HepG2 (cell line): Measurements from ENCODE around the gene SEC14L5. TPM values are rescaled to one million over a fixed set of nuclear protein-coding genes. Genes with fewer than 3 reads are reported as not detected.
A peak's percentile ranks its signal among the peaks of the same experiment; 100 is the strongest.

ENCODE experiments used
- GATAD1 ChIP-seq: IDR thresholded peaks from 2 replicates; pipeline ENCODE4 v1.6.1; 2016; ENCODE audit warnings: missing genetic modification reagents, missing compliant biosample characterization
- KDM2A ChIP-seq: sonication (generic); formaldehyde crosslinking; IDR thresholded peaks from 2 replicates; pipeline ENCODE4 v1.4.0; 2020; ENCODE audit warnings: low read depth, missing genetic modification reagents, borderline replicate concordance
- KLF12 ChIP-seq: sonication (generic); formaldehyde crosslinking; IDR thresholded peaks from 2 replicates; pipeline ENCODE4 v1.4.0; 2020; ENCODE audit warnings: missing genetic modification reagents, borderline replicate concordance
- ZBTB7B ChIP-seq: sonication (generic); formaldehyde crosslinking; IDR thresholded peaks from 2 replicates; pipeline ENCODE4 v1.4.0; 2020; ENCODE audit warnings: missing genetic modification reagents
- ZNF263 ChIP-seq: sonication (generic); formaldehyde crosslinking; IDR thresholded peaks from 2 replicates; pipeline ENCODE4 v1.4.0; 2020; ENCODE audit warnings: missing genetic modification reagents
- ZNF30 ChIP-seq: sonication (generic); formaldehyde crosslinking; IDR thresholded peaks from 2 replicates; pipeline ENCODE4 v1.5.0; 2020; ENCODE audit warnings: mild to moderate bottlenecking, missing genetic modification reagents
- ZNF329 ChIP-seq: sonication (generic); formaldehyde crosslinking; IDR thresholded peaks from 2 replicates; pipeline ENCODE4 v1.9.0; 2021; ENCODE audit warnings: low read depth, mild to moderate bottlenecking, missing genetic modification reagents
- ZNF660 ChIP-seq: sonication (generic); formaldehyde crosslinking; IDR thresholded peaks from 2 replicates; pipeline ENCODE4 v1.5.1; 2020; ENCODE audit warnings: mild to moderate bottlenecking, low read depth, missing genetic modification reagents, borderline replicate concordance
- ZSCAN31 ChIP-seq: sonication (generic); formaldehyde crosslinking; IDR thresholded peaks from 2 replicates; pipeline ENCODE4 v1.5.0; 2020; ENCODE audit warnings: low read depth, mild to moderate bottlenecking, missing genetic modification reagents
- polyA plus RNA-seq, 8 experiments: library from polyadenylated mRNA; depleted of rRNA in 3 of 8; stranded (reverse) in 7 of 8; unstranded in 1 of 8; fragments of >200 nt; fragmentation: Illumina TruSeq in 4 of 8; extraction: Trizol in 4 of 8; gene quantifications; 2 replicates each; pipeline versions ENCODE4 v1.2.1 to v1.2.3, GENCODE V29; 2011 to 2016; ENCODE audit warnings: low read depth in 4 of 8, missing spikeins in 1 of 8, mixed read lengths in 1 of 8; ENCODE audit not compliant: insufficient read depth in 1 of 8
- total RNA-seq, 5 experiments: library from RNA; depleted of rRNA; stranded (reverse); fragments of >200 nt; fragmentation: Illumina TruSeq; extraction: Trizol; gene quantifications; 2 replicates each; pipeline ENCODE4 v1.2.3, GENCODE V29; 2016; ENCODE audit warnings: low read depth in 1 of 5
- TF ChIP-seq, protein P1 (sequence below): sonication (generic); formaldehyde crosslinking; IDR thresholded peaks from 2 replicates; pipeline ENCODE4 v1.4.0; 2020; ENCODE audit warnings: low read depth, mild to moderate bottlenecking, missing genetic modification reagents
- TF ChIP-seq, protein P2 (sequence below): sonication (generic); formaldehyde crosslinking; IDR thresholded peaks from 2 replicates; pipeline ENCODE4 v1.9.0; 2022; ENCODE audit warnings: missing genetic modification reagents, mild to moderate bottlenecking, borderline replicate concordance
- TF ChIP-seq, protein P3 (sequence below): sonication (generic); formaldehyde crosslinking; IDR thresholded peaks from 2 replicates; pipeline ENCODE4 v1.5.0; 2020; ENCODE audit warnings: mild to moderate bottlenecking, missing genetic modification reagents
- TF ChIP-seq, protein P4 (sequence below): sonication (generic); formaldehyde crosslinking; IDR thresholded peaks from 2 replicates; pipeline ENCODE4 v1.5.0; 2020; ENCODE audit warnings: mild to moderate bottlenecking, missing genetic modification reagents, borderline replicate concordance

SEC14L5 gene
- total and polyA plus RNA-seq, 2 of the 13 experiments (the other 11 are each of a cell fraction or from before 2014, with no cell fraction given), result 0.40 to 0.42 TPM

DNA sequence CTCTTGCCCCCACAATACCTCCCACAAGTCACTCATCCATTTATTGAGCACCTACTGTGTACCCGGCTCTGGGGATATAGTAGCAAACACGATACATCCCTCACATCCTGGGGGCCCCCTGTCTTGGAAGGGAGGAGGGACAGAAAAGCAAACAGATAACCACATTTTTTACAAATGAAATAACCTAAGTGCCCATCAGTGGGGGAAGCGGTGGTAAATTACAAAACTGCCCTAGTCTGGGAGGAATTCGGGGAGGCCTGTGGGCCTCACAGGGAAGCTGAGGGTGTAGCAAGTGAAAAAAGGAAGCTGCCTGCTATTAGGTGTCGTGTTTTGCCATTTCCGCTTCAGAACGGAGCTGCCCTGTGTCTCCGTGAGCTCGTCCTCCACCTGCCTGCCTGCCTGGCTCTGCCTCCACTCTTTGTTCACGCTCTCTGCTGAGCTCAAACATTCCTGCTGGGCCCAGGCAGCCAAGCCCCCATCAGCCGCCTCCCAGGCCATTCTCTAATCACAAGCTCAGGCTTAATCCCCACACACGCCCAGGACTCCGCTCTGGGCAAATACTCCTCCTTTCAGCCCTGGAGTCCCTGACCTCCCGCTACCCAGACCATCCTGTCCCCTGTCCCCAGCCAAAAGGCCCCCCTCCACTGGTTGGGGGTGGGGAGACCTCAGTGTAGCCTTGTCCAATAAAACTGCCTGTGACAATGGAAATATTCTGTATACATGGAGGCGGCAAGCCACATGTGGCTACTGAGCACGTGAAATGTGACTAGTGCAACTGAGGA lies 10.2 kb upstream of the SEC14L5 start (continued):
- TF ChIP-seq, protein P1, sequence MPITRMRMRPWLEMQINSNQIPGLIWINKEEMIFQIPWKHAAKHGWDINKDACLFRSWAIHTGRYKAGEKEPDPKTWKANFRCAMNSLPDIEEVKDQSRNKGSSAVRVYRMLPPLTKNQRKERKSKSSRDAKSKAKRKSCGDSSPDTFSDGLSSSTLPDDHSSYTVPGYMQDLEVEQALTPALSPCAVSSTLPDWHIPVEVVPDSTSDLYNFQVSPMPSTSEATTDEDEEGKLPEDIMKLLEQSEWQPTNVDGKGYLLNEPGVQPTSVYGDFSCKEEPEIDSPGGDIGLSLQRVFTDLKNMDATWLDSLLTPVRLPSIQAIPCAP (CRISPR knock-in tag), result no peak
- TF ChIP-seq ZSCAN31 (CRISPR knock-in tag) (peak; percentile 64), GATAD1 (CRISPR knock-in tag) (0 out of 2 replicates have a peak, but pooled peaks have one; percentile 31), KDM2A (peak; percentile 21; the same call in 1 of the 2 replicates), KLF12 (no peak), ZNF660 (no peak), ZNF263 (CRISPR knock-in tag) (peak; percentile 82), ZNF329 (CRISPR knock-in tag) (no peak), ZBTB7B (CRISPR knock-in tag) (peak; percentile 77), ZNF30 (CRISPR knock-in tag) (no peak)
- TF ChIP-seq, protein P2, sequence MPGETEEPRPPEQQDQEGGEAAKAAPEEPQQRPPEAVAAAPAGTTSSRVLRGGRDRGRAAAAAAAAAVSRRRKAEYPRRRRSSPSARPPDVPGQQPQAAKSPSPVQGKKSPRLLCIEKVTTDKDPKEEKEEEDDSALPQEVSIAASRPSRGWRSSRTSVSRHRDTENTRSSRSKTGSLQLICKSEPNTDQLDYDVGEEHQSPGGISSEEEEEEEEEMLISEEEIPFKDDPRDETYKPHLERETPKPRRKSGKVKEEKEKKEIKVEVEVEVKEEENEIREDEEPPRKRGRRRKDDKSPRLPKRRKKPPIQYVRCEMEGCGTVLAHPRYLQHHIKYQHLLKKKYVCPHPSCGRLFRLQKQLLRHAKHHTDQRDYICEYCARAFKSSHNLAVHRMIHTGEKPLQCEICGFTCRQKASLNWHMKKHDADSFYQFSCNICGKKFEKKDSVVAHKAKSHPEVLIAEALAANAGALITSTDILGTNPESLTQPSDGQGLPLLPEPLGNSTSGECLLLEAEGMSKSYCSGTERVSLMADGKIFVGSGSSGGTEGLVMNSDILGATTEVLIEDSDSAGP (CRISPR knock-in tag), result peak; percentile 49; the same call in 1 of the 2 replicates
- TF ChIP-seq, protein P3, sequence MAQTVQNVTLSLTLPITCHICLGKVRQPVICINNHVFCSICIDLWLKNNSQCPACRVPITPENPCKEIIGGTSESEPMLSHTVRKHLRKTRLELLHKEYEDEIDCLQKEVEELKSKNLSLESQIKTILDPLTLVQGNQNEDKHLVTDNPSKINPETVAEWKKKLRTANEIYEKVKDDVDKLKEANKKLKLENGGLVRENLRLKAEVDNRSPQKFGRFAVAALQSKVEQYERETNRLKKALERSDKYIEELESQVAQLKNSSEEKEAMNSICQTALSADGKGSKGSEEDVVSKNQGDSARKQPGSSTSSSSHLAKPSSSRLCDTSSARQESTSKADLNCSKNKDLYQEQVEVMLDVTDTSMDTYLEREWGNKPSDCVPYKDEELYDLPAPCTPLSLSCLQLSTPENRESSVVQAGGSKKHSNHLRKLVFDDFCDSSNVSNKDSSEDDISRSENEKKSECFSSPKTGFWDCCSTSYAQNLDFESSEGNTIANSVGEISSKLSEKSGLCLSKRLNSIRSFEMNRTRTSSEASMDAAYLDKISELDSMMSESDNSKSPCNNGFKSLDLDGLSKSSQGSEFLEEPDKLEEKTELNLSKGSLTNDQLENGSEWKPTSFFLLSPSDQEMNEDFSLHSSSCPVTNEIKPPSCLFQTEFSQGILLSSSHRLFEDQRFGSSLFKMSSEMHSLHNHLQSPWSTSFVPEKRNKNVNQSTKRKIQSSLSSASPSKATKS (CRISPR knock-in tag), result no peak
- TF ChIP-seq, protein P4, sequence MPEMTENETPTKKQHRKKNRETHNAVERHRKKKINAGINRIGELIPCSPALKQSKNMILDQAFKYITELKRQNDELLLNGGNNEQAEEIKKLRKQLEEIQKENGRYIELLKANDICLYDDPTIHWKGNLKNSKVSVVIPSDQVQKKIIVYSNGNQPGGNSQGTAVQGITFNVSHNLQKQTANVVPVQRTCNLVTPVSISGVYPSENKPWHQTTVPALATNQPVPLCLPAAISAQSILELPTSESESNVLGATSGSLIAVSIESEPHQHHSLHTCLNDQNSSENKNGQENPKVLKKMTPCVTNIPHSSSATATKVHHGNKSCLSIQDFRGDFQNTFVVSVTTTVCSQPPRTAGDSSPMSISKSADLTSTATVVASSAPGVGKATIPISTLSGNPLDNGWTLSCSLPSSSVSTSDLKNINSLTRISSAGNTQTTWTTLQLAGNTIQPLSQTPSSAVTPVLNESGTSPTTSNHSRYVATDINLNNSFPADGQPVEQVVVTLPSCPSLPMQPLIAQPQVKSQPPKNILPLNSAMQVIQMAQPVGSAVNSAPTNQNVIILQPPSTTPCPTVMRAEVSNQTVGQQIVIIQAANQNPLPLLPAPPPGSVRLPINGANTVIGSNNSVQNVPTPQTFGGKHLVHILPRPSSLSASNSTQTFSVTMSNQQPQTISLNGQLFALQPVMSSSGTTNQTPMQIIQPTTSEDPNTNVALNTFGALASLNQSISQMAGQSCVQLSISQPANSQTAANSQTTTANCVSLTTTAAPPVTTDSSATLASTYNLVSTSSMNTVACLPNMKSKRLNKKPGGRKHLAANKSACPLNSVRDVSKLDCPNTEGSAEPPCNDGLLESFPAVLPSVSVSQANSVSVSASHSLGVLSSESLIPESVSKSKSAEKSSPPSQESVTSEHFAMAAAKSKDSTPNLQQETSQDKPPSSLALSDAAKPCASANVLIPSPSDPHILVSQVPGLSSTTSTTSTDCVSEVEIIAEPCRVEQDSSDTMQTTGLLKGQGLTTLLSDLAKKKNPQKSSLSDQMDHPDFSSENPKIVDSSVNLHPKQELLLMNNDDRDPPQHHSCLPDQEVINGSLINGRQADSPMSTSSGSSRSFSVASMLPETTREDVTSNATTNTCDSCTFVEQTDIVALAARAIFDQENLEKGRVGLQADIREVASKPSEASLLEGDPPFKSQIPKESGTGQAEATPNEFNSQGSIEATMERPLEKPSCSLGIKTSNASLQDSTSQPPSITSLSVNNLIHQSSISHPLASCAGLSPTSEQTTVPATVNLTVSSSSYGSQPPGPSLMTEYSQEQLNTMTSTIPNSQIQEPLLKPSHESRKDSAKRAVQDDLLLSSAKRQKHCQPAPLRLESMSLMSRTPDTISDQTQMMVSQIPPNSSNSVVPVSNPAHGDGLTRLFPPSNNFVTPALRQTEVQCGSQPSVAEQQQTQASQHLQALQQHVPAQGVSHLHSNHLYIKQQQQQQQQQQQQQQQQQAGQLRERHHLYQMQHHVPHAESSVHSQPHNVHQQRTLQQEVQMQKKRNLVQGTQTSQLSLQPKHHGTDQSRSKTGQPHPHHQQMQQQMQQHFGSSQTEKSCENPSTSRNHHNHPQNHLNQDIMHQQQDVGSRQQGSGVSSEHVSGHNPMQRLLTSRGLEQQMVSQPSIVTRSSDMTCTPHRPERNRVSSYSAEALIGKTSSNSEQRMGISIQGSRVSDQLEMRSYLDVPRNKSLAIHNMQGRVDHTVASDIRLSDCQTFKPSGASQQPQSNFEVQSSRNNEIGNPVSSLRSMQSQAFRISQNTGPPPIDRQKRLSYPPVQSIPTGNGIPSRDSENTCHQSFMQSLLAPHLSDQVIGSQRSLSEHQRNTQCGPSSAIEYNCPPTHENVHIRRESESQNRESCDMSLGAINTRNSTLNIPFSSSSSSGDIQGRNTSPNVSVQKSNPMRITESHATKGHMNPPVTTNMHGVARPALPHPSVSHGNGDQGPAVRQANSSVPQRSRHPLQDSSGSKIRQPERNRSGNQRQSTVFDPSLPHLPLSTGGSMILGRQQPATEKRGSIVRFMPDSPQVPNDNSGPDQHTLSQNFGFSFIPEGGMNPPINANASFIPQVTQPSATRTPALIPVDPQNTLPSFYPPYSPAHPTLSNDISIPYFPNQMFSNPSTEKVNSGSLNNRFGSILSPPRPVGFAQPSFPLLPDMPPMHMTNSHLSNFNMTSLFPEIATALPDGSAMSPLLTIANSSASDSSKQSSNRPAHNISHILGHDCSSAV, result no peak
